Testis (tissue), 2 donors: ENCODE results near the gene PLCH2.

Experiments used
- POLR2A ChIP-seq: fragments of 450-650 bp; IDR thresholded peaks from one replicate; pipeline ENCODE4 v1.6.1; 2017; ENCODE audit warnings: antibody characterized with exemption, mild to moderate bottlenecking, moderate library complexity
- TF ChIP-seq, protein P1 (sequence below), 3 experiments: fragments of 450-650 bp in 2 of 3; fragments of 200-600 bp in 1 of 3; sonication (generic) in 1 of 3; IDR thresholded peaks; one replicate each; pipeline ENCODE4 v1.5.1; 2016 to 2019; ENCODE audit warnings: antibody characterized with exemption in 3 of 3, mild to moderate bottlenecking in 2 of 3, moderate library complexity in 1 of 3

DNA sequence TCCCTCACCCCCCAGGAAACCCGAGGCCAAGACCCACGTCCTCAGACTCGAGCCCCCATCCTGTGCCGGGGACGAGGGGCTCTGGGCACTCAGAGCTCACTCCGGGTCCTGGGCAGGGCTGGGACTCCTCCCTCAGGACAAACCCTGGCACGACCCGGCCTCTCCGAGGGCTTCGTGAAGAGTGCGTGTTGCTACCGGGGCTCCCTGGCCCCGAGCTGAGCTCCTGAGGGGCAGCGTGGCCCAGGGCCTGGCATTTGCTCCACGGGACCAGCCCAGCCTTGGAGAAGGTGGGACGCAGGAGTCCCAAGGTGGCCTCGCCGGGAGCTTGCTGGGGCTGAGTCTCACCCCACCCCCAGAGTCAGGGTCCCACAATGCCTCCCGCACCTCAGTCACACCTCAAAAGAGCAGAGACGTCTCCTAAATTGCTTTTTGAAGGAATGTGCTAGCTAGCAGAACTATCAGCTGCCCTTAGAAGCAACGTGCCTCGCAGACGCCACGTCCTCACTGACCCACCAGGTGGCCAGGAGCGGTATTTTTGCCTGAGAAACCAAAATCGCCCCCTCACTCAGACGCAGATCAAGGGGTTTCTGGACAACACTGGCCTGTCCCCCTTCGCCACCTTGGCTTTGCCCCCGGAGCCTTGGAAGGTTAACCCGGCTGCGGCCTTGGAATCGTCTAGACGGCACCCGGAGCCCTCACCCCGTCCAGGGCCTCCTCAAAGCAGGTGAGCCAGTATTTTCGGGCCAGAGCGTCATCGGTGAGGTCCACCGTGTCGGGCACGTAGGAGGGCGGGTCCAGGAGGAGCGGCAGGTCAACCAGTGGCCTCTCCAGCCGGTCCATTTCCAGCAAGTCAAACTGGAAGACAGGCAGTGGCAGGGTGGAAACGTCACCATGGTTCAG lies 39.0 kb downstream of the PLCH2 start:
- TF ChIP-seq POLR2A = no peak
- TF ChIP-seq, protein P1, sequence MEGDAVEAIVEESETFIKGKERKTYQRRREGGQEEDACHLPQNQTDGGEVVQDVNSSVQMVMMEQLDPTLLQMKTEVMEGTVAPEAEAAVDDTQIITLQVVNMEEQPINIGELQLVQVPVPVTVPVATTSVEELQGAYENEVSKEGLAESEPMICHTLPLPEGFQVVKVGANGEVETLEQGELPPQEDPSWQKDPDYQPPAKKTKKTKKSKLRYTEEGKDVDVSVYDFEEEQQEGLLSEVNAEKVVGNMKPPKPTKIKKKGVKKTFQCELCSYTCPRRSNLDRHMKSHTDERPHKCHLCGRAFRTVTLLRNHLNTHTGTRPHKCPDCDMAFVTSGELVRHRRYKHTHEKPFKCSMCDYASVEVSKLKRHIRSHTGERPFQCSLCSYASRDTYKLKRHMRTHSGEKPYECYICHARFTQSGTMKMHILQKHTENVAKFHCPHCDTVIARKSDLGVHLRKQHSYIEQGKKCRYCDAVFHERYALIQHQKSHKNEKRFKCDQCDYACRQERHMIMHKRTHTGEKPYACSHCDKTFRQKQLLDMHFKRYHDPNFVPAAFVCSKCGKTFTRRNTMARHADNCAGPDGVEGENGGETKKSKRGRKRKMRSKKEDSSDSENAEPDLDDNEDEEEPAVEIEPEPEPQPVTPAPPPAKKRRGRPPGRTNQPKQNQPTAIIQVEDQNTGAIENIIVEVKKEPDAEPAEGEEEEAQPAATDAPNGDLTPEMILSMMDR (IDR thresholded peaks at IDR 0.05) = no peak
